ENCODE results near the gene ADARB1. TPM values are rescaled to one million over a fixed set of nuclear protein-coding genes. Genes with fewer than 3 reads are reported as not detected.

Gene ADARB1
- total and polyA plus RNA-seq, 9 of the 15 experiments (the other 6 are each of a cell fraction or from before 2014, with no cell fraction given) = 6.7 to 16.0 (median 8.3) TPM

DNA sequence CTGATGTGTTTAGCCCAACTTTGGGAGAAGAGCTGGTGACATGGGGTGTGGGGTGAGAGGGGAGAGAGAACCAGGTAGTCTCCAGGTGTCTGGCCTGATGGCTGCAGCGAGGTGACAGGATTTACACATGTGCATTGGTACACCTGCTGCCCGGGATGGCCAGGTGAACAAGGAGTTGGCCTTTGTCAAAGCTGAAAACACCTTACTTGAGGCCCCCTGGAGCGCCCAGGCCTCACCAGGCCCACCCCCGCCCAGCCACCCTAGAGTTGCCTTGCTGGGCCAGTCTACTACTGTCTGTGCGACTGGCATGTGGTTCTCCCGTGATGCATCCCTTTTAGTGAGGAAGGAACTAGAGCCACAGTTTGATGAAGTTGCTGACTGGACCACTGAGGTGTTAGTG is 90.5 kb downstream of the ADARB1 start:
- Histone ChIP-seq H3K9me3 (replicated peaks; ENCODE audit: control insufficient read depth, insufficient read depth, low read depth, low read length) (no peaks in the 10 kb centered on the region), H2AFZ (ENCODE audit: low read depth, low read length) (no peak overlapping the region), H4K20me1 (replicated peaks; ENCODE audit: control insufficient read depth, insufficient read depth, low read length) (no peaks in the 10 kb centered on the region), H3K9ac (ENCODE audit: insufficient read depth in 1 of 2, low read depth in 2 of 2, low read length in 2 of 2) (no peak overlapping the region), H3K9me1 (ENCODE audit: control insufficient read depth, insufficient read depth, low read length) (no peaks in the 10 kb centered on the region), H3K36me3 (ENCODE audit: control insufficient read depth, insufficient read depth, low read length) (no peaks in the 10 kb centered on the region), H3K4me2 (ENCODE audit: insufficient read depth, low read length) (no peak overlapping the region), H3K4me1 (replicated peaks in 1 of 2; ENCODE audit: control insufficient read depth in 2 of 2, insufficient read depth in 2 of 2, low read length in 2 of 2) (peaks cover 9% of the 10 kb centered on the region in 2 experiments), H3K79me2 (ENCODE audit: control insufficient read depth, insufficient read depth, low read length) (no peaks in the 10 kb centered on the region), H3K4me3 (no peak overlapping the region), H3K27me3 (ENCODE audit: control insufficient read depth in 2 of 2, insufficient read depth in 2 of 2, low read length in 2 of 2) (peaks cover 0 to 10% of the 10 kb centered on the region in 2 experiments; a peak in 1 of 5 replicates), H3K27ac (ENCODE audit: extremely low read depth, low read depth, low read length) (no peak overlapping the region)
- in situ Hi-C loops (cut with MboI) = no loop called here
- BruUV-seq (replicated peaks) = no TSS peak
- no peak for TF ChIP-seq CHAMP1 (IDR thresholded peaks at IDR 0.05)
- TF ChIP-seq CSDE1 (IDR thresholded peaks at IDR 0.05) = no peak
- no peak for TF ChIP-seq ARID1B (IDR thresholded peaks at IDR 0.05)
- TF ChIP-seq MCM5 (IDR thresholded peaks at IDR 0.05; ENCODE audit: low read depth) = no peak
- no peak for TF ChIP-seq MTA1 (IDR thresholded peaks at IDR 0.05; ENCODE audit: borderline replicate concordance)
- no peak for TF ChIP-seq ZZZ3 (IDR thresholded peaks at IDR 0.05)
- no peak for TF ChIP-seq CBFA2T3 (IDR thresholded peaks at IDR 0.05)
- no peak for TF ChIP-seq KLF6 (CRISPR knock-in tag; IDR thresholded peaks at IDR 0.05; ENCODE audit: borderline replicate concordance)
- no peak for TF ChIP-seq PCBP1 (IDR thresholded peaks at IDR 0.05; ENCODE audit: low read depth, low read length, poor library complexity, severe bottlenecking)
- no peak for TF ChIP-seq CREBBP (IDR thresholded peaks at IDR 0.05; ENCODE audit: low read depth, low read length)
- no peak for TF ChIP-seq CBX1 (IDR thresholded peaks at IDR 0.05; ENCODE audit: low read depth)
- TF ChIP-seq SREBF2 (CRISPR knock-in tag; IDR thresholded peaks at IDR 0.05) = no peak
- no peak for TF ChIP-seq ZNF431 (CRISPR knock-in tag; IDR thresholded peaks at IDR 0.05)
- no peak for TF ChIP-seq ZNF232 (CRISPR knock-in tag; IDR thresholded peaks at IDR 0.05)
- TF ChIP-seq, protein P1, sequence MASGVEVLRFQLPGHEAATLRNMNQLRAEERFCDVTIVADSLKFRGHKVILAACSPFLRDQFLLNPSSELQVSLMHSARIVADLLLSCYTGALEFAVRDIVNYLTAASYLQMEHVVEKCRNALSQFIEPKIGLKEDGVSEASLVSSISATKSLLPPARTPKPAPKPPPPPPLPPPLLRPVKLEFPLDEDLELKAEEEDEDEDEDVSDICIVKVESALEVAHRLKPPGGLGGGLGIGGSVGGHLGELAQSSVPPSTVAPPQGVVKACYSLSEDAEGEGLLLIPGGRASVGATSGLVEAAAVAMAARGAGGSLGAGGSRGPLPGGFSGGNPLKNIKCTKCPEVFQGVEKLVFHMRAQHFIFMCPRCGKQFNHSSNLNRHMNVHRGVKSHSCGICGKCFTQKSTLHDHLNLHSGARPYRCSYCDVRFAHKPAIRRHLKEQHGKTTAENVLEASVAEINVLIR (CRISPR knock-in tag; IDR thresholded peaks at IDR 0.05) = no peak
- TF ChIP-seq, protein P2, sequence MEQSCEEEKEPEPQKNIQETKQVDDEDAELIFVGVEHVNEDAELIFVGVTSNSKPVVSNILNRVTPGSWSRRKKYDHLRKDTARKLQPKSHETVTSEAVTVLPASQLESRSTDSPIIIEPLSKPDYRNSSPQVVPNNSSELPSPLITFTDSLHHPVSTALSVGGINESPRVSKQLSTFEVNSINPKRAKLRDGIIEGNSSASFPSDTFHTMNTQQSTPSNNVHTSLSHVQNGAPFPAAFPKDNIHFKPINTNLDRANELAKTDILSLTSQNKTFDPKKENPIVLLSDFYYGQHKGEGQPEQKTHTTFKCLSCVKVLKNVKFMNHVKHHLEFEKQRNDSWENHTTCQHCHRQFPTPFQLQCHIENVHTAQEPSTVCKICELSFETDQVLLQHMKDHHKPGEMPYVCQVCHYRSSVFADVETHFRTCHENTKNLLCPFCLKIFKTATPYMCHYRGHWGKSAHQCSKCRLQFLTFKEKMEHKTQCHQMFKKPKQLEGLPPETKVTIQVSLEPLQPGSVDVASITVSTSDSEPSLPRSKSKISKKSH (CRISPR knock-in tag; IDR thresholded peaks at IDR 0.05) = no peak
- TF ChIP-seq MBD1 (CRISPR knock-in tag; IDR thresholded peaks at IDR 0.05) = no peak
- no peak for TF ChIP-seq ZNF24 (IDR thresholded peaks at IDR 0.05)
- TF ChIP-seq YBX1 (IDR thresholded peaks at IDR 0.05) = no peak
- TF ChIP-seq HNRNPL (IDR thresholded peaks at IDR 0.05; ENCODE audit: low read depth, low read length) = no peak
- no peak for ATAC-seq
- ChIA-PET CTCF (ENCODE audit: low intra/inter-chr PET ratio) (no interaction called here), POLR2A (no interaction called here)
- intact Hi-C loops (cut with micrococcal nuclease) = no loop called here
- DNase-seq (ENCODE audit: extremely low read depth in 1 of 4, low spot score in 3 of 4) = no peak
- WGBS (ENCODE audit: insufficient coverage, low coverage, missing lambda C conversion rate) = 20% methylated on average over 6 of the region's 6 CpGs
- FAIRE-seq = no peak

All from K562 (cell line).